Stomach (tissue), 9 donors: ENCODE data around the gene SEMA4C. TPM values are rescaled to one million over a fixed set of nuclear protein-coding genes. Genes with fewer than 3 reads are reported as not detected.

ENCODE experiments used
- DNase-seq, 2 donors: peaks; one replicate each; pipeline versions ENCODE4 v3.0.0 to v3.0.0-alpha.2; 2013 to 2019
- H3K27ac ChIP-seq, 5 donors: fragments of 200-600 bp in 4 of 5; sonication (generic) in 4 of 5; one replicate each; pipeline ENCODE4 v1.5.1; 2013 to 2019; ENCODE audit warnings: mild to moderate bottlenecking in 1 of 5, moderate library complexity in 1 of 5
- H3K27me3 ChIP-seq, 3 donors: fragments of 200-600 bp; sonication (generic); one replicate each; pipeline ENCODE4 v1.5.1; 2017 to 2019; ENCODE audit warnings: mixed run types in 1 of 3
- H3K36me3 ChIP-seq, 4 donors: fragments of 200-600 bp; sonication (generic); 1 replicate in 3 of 4; 2 replicates in 1 of 4; pipeline ENCODE4 v1.5.1; 2016 to 2019
- H3K4me1 ChIP-seq, 4 donors: fragments of 200-600 bp; sonication (generic); one replicate each; pipeline ENCODE4 v1.5.1; 2016 to 2019
- H3K4me3 ChIP-seq, 4 donors: fragments of 200-600 bp; sonication (generic) in 3 of 4; one replicate each; pipeline ENCODE4 v1.5.1; 2016 to 2019; ENCODE audit warnings: mild to moderate bottlenecking in 1 of 4
- H3K9me3 ChIP-seq, 4 donors: fragments of 200-600 bp; sonication (generic); one replicate each; pipeline ENCODE4 v1.5.1; 2016 to 2019
- CTCF ChIP-seq, 7 experiments: fragments of 450-650 bp in 4 of 7; fragments of 200-600 bp in 3 of 7; sonication (generic) in 3 of 7; IDR thresholded peaks; one replicate each; pipeline ENCODE4 v1.5.1; 2016 to 2019; ENCODE audit warnings: antibody characterized with exemption in 7 of 7, control low read depth in 2 of 7, mild to moderate bottlenecking in 1 of 7
- EP300 ChIP-seq: sonication (generic); formaldehyde crosslinking; IDR thresholded peaks from one replicate; pipeline ENCODE4 v1.6.1; 2017; ENCODE audit warnings: antibody characterized with exemption
- POLR2A ChIP-seq, 4 donors: fragments of 450-650 bp; IDR thresholded peaks; one replicate each; pipeline ENCODE4 v1.6.1; 2016; ENCODE audit warnings: antibody characterized with exemption in 4 of 4, control low read depth in 2 of 4, mild to moderate bottlenecking in 1 of 4, moderate library complexity in 1 of 4
- POLR2AphosphoS5 ChIP-seq, 3 donors: sonication (generic); formaldehyde crosslinking; IDR thresholded peaks; one replicate each; pipeline ENCODE4 v1.6.1; 2016; ENCODE audit warnings: antibody characterized with exemption in 3 of 3
- WGBS, 5 donors: extraction: QIAGEN DNeasy Blood & Tissue Kit in 3 of 5; methylation state at CpG; one replicate each; pipeline versions ENCODE4 v1.1.5 to v1.1.7; 2013 to 2018; 5-methylcytosine and 5-hydroxymethylcytosine counted together
- intact Hi-C: fragments of 100-400 bp; cut with DNase I; formaldehyde crosslinking; loops from one replicate; pipeline ENCODE4 v1.15.1; 2023; ENCODE audit warnings: low total_unique reads
- polyA plus RNA-seq, 3 donors: library from polyadenylated mRNA; stranded (reverse); fragments of 200-250 nt; gene quantifications; one replicate each; pipeline ENCODE4 v1.2.3, GENCODE V29; 2013
- total RNA-seq, 5 donors: library from RNA; depleted of rRNA; stranded (reverse); fragments of >200 nt; gene quantifications; one replicate each; pipeline versions ENCODE4 v1.1.0 to v1.2.3, GENCODE V29; 2014 to 2016
- donor health status: healthy with polysubstance abuse.
- donor health status: Bipolar disorder and iron deficiency.
- donor health status: healthy.

Gene SEMA4C
- total and polyA plus RNA-seq, 8 donors, result 5.7 to 78.8 (median 18.0) TPM

- TF ChIP-seq POLR2A (IDR thresholded peaks at IDR 0.05), result no peak
- TF ChIP-seq CTCF (IDR thresholded peaks at IDR 0.05), result no peak
- no peak for TF ChIP-seq EP300
- TF ChIP-seq POLR2AphosphoS5 (IDR thresholded peaks at IDR 0.05), result no peak
- intact Hi-C loops, result no loop called here
- peaks cover 22 to 41% (median 32%) of the 10 kb centered on the region in 4 donors for H3K4me1 ChIP-seq
- H3K4me3 ChIP-seq, result no peak overlapping the region
- peak overlapping the region in 1 of 5 donors; percentile 17 for H3K27ac ChIP-seq
- no peak for DNase-seq
- H3K27me3 ChIP-seq, result no peaks in the 10 kb centered on the region
- no peaks in the 10 kb centered on the region for H3K9me3 ChIP-seq
- no peaks in the 10 kb centered on the region for H3K36me3 ChIP-seq
- WGBS, 5 donors, result 60 to 73% (median 64%) methylated on average over 9 to 10 of the region's 10 CpGs
Observed at GRCh38 chr2:96895032-96895745, 25.3 kb upstream of the SEMA4C start.

DNA sequence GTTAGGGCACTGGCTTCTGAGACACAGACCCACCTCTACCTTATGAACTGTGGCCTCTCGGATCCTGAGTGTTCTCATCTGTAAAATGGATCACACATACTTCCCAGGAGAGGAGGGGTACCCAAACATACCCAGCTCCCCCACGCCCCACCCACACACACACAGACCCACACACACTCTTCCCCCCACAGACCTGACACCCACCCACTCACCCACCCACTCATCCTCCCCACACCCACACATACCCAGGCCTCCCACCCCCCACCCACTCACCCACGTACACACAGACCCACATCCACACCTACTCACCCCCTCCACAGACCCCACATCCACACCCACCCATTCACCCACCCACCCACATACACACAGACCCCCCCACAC lies 24.3 kb upstream of the SEMA4C start:
- TF ChIP-seq POLR2AphosphoS5 (IDR thresholded peaks at IDR 0.05) (no peak), CTCF (IDR thresholded peaks at IDR 0.05) (no peak), POLR2A (IDR thresholded peaks at IDR 0.05) (no peak), EP300 (no peak)
- intact Hi-C loops, result no loop called here
- Histone ChIP-seq H3K9me3 (no peaks in the 10 kb centered on the region), H3K4me1 (peaks cover 22 to 46% (median 32%) of the 10 kb centered on the region in 4 donors), H3K36me3 (no peaks in the 10 kb centered on the region), H3K4me3 (no peak overlapping the region), H3K27ac (no peak overlapping the region), H3K27me3 (no peaks in the 10 kb centered on the region)
- 75 to 94% (median 86%) methylated on average over 3 of the region's 3 CpGs for WGBS, 5 donors
- DNase-seq, result no peak

DNA sequence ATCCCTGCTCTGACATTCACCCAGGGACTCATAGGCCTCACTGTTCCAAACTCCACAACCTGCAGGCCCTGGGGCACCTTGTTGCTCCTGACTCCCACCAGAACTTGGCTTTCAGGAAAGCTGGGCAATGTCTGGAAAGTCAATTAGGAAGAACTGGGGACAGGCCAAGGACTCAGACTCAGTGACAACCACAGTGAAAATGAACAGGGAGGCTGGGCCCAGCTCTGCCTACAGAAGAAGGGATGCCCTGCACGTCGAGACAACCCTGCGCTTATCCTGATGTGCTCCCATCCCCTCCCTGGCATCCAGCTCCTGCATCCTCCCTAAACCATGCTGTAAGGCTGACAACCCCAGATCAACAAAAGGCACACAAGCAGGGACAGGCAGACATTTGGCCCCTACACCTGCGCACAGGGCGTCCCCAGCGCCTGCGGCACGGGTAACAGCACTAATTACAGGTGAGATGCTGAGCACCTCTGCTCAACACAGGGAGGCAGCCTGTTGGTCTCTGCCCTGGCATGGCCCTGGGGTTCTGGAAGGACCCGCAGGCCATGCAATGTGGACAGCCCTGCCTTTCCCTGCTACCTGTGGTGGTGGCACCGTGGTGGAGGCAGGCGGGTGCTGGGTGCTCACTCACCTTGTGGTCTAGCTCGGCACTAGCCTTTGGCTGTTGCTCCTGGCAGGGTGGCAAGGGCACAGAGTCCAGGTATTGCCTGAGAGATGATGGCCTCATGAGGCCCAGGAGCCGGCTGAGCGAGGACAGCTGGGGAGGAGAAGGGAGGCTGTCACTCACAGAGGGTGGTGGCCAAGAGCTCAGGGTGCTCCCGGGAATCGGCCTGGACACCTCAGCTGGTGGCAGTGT lies 23.6 kb upstream of the SEMA4C start:
- no peaks in the 10 kb centered on the region for H3K9me3 ChIP-seq
- 86 to 96% (median 94%) methylated on average over 14 to 16 of the region's 16 CpGs for WGBS, 5 donors
- H3K36me3 ChIP-seq, result no peaks in the 10 kb centered on the region
- DNase-seq, result no peak
- H3K4me3 ChIP-seq, result no peak overlapping the region
- no peak overlapping the region for H3K27ac ChIP-seq
- intact Hi-C loops, result no loop called here
- TF ChIP-seq POLR2A (IDR thresholded peaks at IDR 0.05), result no peak
- no peak for TF ChIP-seq CTCF (IDR thresholded peaks at IDR 0.05)
- TF ChIP-seq POLR2AphosphoS5 (IDR thresholded peaks at IDR 0.05), result no peak
- TF ChIP-seq EP300, result no peak
- H3K27me3 ChIP-seq, result no peaks in the 10 kb centered on the region
- peaks cover 27 to 47% (median 35%) of the 10 kb centered on the region in 4 donors for H3K4me1 ChIP-seq

- Histone ChIP-seq H3K4me1 (peaks cover 42 to 65% (median 51%) of the 10 kb centered on the region in 4 donors), H3K27me3 (no peaks in the 10 kb centered on the region), H3K9me3 (no peaks in the 10 kb centered on the region), H3K36me3 (no peaks in the 10 kb centered on the region), H3K27ac (peak overlapping the region in 1 of 5 donors; percentile 12), H3K4me3 (no peak overlapping the region)
- intact Hi-C loops, result no loop called here
- TF ChIP-seq POLR2A (IDR thresholded peaks at IDR 0.05) (no peak), CTCF (IDR thresholded peaks at IDR 0.05) (no peak), POLR2AphosphoS5 (IDR thresholded peaks at IDR 0.05) (no peak), EP300 (no peak)
- 64 to 73% (median 66%) methylated on average over 10 to 11 of the region's 11 CpGs for WGBS, 5 donors
- DNase-seq, result no peak
Observed at GRCh38 chr2:96891591-96892333, 21.9 kb upstream of the SEMA4C start.
